ENCODE results near the gene UBL4A.

The UBL4A gene

GRCh38 chrX:154481911-154482601 is 4.4 kb downstream of the UBL4A start:
- DNase-seq: no peak

GRCh38 chrX:154481195-154481594 is 5.2 kb downstream of the UBL4A start:
- no peak for DNase-seq

- peak; percentile 57 for DNase-seq
These were observed 7.4 kb downstream of the UBL4A start, which contains the start of gene LAGE3 for GRCh38 chrX:154478728-154479622. LAGE3 (minus strand) TSS chrX:154479281; CDS start chrX:154478915, 366 bp downstream.

GRCh38 chrX:154477891-154478477 is 8.4 kb downstream of the UBL4A start:
- DNase-seq: no peak

- no peak for DNase-seq
These were observed 9.6 kb downstream of the UBL4A start for GRCh38 chrX:154476821-154477220.

GRCh38 chrX:154473683-154474082 is 12.7 kb downstream of the UBL4A start:
- DNase-seq: no peak

- DNase-seq: no peak
These were observed 13.5 kb downstream of the UBL4A start for GRCh38 chrX:154472685-154473632.

GRCh38 chrX:154471839-154472684 is 14.4 kb downstream of the UBL4A start:
- no peak for DNase-seq

- no peak for DNase-seq
These were observed 15.4 kb downstream of the UBL4A start for GRCh38 chrX:154470914-154471568.

GRCh38 chrX:154470434-154470833 is 16.0 kb downstream of the UBL4A start:
- no peak for DNase-seq

GRCh38 chrX:154469880-154470279 is 16.5 kb downstream of the UBL4A start:
- DNase-seq: no peak

GRCh38 chrX:154469114-154469513 is 17.3 kb downstream of the UBL4A start:
- no peak for DNase-seq

GRCh38 chrX:154468217-154468616 is 18.2 kb downstream of the UBL4A start:
- no peak for DNase-seq

- DNase-seq: no peak
These were observed 18.9 kb downstream of the UBL4A start for GRCh38 chrX:154467556-154467955.

GRCh38 chrX:154466907-154467306 is 19.5 kb downstream of the UBL4A start:
- DNase-seq: no peak

- no peak for DNase-seq
These were observed 20.4 kb downstream of the UBL4A start for GRCh38 chrX:154466036-154466435.

- no peak for DNase-seq
These were observed 20.8 kb downstream of the UBL4A start for GRCh38 chrX:154465601-154466000.

GRCh38 chrX:154464806-154465365 is 21.5 kb downstream of the UBL4A start:
- no peak for DNase-seq

- DNase-seq: no peak
These were observed 22.7 kb downstream of the UBL4A start for GRCh38 chrX:154463611-154464220.

GRCh38 chrX:154462396-154462795 is 24.0 kb downstream of the UBL4A start:
- DNase-seq: no peak
